Left ventricle myocardium inferior (tissue), 1 donor: ENCODE data around the gene SEZ6L. TPM values are rescaled to one million over a fixed set of nuclear protein-coding genes. Genes with fewer than 3 reads are reported as not detected.

Source experiments
- DNase-seq: peaks from one replicate; pipeline ENCODE4 v3.0.0-alpha.2; 2020
- H3K27ac ChIP-seq: fragments of 200-600 bp; replicated peaks from 2 replicates; pipeline ENCODE4 v1.8.0; 2021
- H3K27me3 ChIP-seq: fragments of 200-600 bp; 2 replicates; pipeline ENCODE4 v1.8.0; 2021; ENCODE audit warnings: low read depth
- H3K36me3 ChIP-seq: fragments of 200-600 bp; 2 replicates; pipeline ENCODE4 v1.8.0; 2021
- H3K4me1 ChIP-seq: fragments of 200-600 bp; 2 replicates; pipeline ENCODE4 v1.8.0; 2021
- H3K4me3 ChIP-seq: fragments of 200-600 bp; 2 replicates; pipeline ENCODE4 v1.8.0; 2021; ENCODE audit warnings: mild to moderate bottlenecking, moderate library complexity
- H3K9me3 ChIP-seq: fragments of 200-600 bp; replicated peaks from 2 replicates; pipeline ENCODE4 v1.8.0; 2021
- CTCF ChIP-seq: fragments of 200-600 bp; IDR thresholded peaks from 2 replicates; pipeline ENCODE4 v1.8.0; 2021; ENCODE audit warnings: antibody characterized with exemption, mild to moderate bottlenecking, borderline replicate concordance
- intact Hi-C: fragments of 100-400 bp; cut with micrococcal nuclease; formaldehyde crosslinking; loops from one replicate; pipeline ENCODE4 v1.11.0; 2022
- total RNA-seq: library from RNA; stranded (reverse); fragmentation: NEBNext Ultra II Directional; extraction: Animal tissue kit (Norgen Biotek cat#: 25700); gene quantifications from one replicate; pipeline ENCODE4 v1.2.1, GENCODE V29; 2021
- donor health status: DM: no; HTN: yes; CAD: no; lungs with severe emphysema.

The SEZ6L gene
- total RNA-seq, 1 donor from 2014 or later = 0.16 TPM

- H3K9me3 ChIP-seq = no peaks in the 10 kb centered on the region
- H3K27me3 ChIP-seq = peaks cover 72% of the 10 kb centered on the region
- no peaks in the 10 kb centered on the region for H3K36me3 ChIP-seq
- H3K4me3 ChIP-seq = no peak overlapping the region
- intact Hi-C loops = no loop called here
- no peaks in the 10 kb centered on the region for H3K4me1 ChIP-seq
- DNase-seq = no peak
- TF ChIP-seq CTCF = no peak
- H3K27ac ChIP-seq = no peak overlapping the region
Observed at GRCh38 chr22:26131589-26132154, 37.6 kb upstream of the SEZ6L start.

GRCh38 chr22:26134654-26135330 lies 34.5 kb upstream of the SEZ6L start:
- no peak for DNase-seq
- H3K27me3 ChIP-seq = peaks cover 90% of the 10 kb centered on the region
- no peaks in the 10 kb centered on the region for H3K36me3 ChIP-seq
- no peak overlapping the region for H3K4me3 ChIP-seq
- TF ChIP-seq CTCF = no peak
- intact Hi-C loops = no loop called here
- no peaks in the 10 kb centered on the region for H3K9me3 ChIP-seq
- H3K27ac ChIP-seq = no peak overlapping the region
- no peaks in the 10 kb centered on the region for H3K4me1 ChIP-seq

- no peaks in the 10 kb centered on the region for H3K4me1 ChIP-seq
- peaks cover 88% of the 10 kb centered on the region for H3K27me3 ChIP-seq
- H3K36me3 ChIP-seq = no peaks in the 10 kb centered on the region
- no peak for TF ChIP-seq CTCF
- H3K27ac ChIP-seq = no peak overlapping the region
- DNase-seq = no peak
- no peak overlapping the region for H3K4me3 ChIP-seq
- intact Hi-C loops = no loop called here
- H3K9me3 ChIP-seq = no peaks in the 10 kb centered on the region
Observed at GRCh38 chr22:26135806-26136205, 33.5 kb upstream of the SEZ6L start.

- Histone ChIP-seq H3K27ac (no peak overlapping the region), H3K27me3 (peaks cover 86% of the 10 kb centered on the region), H3K9me3 (no peaks in the 10 kb centered on the region), H3K4me1 (no peaks in the 10 kb centered on the region), H3K36me3 (no peaks in the 10 kb centered on the region), H3K4me3 (no peak overlapping the region)
- no peak for TF ChIP-seq CTCF
- DNase-seq = no peak
- intact Hi-C loops = no loop called here
Observed at GRCh38 chr22:26139310-26139709, 30.0 kb upstream of the SEZ6L start.

GRCh38 chr22:26141831-26142230 lies 27.4 kb upstream of the SEZ6L start:
- no peak for TF ChIP-seq CTCF
- H3K4me1 ChIP-seq = no peaks in the 10 kb centered on the region
- H3K9me3 ChIP-seq = no peaks in the 10 kb centered on the region
- H3K27me3 ChIP-seq = peaks cover 82% of the 10 kb centered on the region
- intact Hi-C loops = no loop called here
- no peak overlapping the region for H3K27ac ChIP-seq
- no peaks in the 10 kb centered on the region for H3K36me3 ChIP-seq
- no peak overlapping the region for H3K4me3 ChIP-seq
- no peak for DNase-seq
